ENCODE data around the gene ABCB9. TPM values are rescaled to one million over a fixed set of nuclear protein-coding genes. Genes with fewer than 3 reads are reported as not detected.

Gene ABCB9
- total RNA-seq, 2 donors from 2014 or later: 4.3 to 4.5 TPM

DNA sequence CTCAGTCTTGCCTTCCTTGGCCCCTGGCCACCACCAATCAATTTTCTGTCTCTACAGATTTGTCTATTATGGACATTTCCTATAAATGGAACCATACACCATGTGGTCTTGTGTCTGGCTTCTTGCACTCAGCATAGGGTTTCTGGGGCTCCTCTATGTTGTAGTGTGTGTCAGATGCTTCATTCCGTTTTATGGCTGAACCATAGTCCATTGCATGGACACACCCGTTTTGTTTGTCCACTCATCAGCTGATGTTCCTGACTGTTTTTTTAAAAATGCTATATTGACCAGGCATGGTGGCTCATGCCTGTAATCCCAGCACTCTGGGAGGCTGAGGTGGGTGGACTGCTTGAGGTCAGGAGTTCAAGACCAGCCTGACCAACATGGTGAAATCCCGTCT lies 35.2 kb upstream of the ABCB9 start:
- H3K4me3 ChIP-seq: no peak overlapping the region
- no peak for DNase-seq
- H3K27ac ChIP-seq: no peak overlapping the region
- no peak overlapping the region for H3K9ac ChIP-seq (ENCODE audit: low read depth in 2 of 2, low read length in 2 of 2)
- intact Hi-C loops (cut with DNase I): no loop called here
- no peaks in the 10 kb centered on the region for H3K4me1 ChIP-seq
- no peaks in the 10 kb centered on the region for H3K36me3 ChIP-seq
- no peaks in the 10 kb centered on the region for H3K27me3 ChIP-seq
- TF ChIP-seq, protein P1, sequence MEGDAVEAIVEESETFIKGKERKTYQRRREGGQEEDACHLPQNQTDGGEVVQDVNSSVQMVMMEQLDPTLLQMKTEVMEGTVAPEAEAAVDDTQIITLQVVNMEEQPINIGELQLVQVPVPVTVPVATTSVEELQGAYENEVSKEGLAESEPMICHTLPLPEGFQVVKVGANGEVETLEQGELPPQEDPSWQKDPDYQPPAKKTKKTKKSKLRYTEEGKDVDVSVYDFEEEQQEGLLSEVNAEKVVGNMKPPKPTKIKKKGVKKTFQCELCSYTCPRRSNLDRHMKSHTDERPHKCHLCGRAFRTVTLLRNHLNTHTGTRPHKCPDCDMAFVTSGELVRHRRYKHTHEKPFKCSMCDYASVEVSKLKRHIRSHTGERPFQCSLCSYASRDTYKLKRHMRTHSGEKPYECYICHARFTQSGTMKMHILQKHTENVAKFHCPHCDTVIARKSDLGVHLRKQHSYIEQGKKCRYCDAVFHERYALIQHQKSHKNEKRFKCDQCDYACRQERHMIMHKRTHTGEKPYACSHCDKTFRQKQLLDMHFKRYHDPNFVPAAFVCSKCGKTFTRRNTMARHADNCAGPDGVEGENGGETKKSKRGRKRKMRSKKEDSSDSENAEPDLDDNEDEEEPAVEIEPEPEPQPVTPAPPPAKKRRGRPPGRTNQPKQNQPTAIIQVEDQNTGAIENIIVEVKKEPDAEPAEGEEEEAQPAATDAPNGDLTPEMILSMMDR (IDR thresholded peaks at IDR 0.05): no peak
- no peaks in the 10 kb centered on the region for H3K9me3 ChIP-seq

DNA sequence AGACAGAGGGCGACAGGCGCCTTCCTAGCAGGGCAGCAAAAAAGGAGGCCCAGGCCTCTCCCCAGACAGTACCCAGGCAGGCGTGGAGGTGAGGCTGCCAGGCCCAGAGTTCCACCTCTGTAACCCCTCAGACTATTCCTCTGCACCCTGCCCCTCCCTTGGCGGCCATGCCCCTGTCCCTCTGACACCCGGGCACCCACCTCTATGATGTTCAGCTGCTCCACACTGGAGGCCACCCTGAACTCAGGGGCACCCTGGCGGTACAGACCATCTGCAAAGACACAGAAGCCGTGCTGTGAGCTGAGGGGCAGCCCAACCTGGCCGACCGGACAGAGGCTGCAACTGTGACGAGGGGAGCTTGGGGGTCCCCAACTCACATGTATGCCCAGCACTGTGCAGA lies 34.3 kb upstream of the ABCB9 start:
- Histone ChIP-seq H3K9ac (ENCODE audit: low read depth in 2 of 2, low read length in 2 of 2) (no peak overlapping the region), H3K27me3 (no peaks in the 10 kb centered on the region), H3K9me3 (no peaks in the 10 kb centered on the region), H3K27ac (no peak overlapping the region), H3K4me1 (no peaks in the 10 kb centered on the region), H3K36me3 (no peaks in the 10 kb centered on the region), H3K4me3 (no peak overlapping the region)
- TF ChIP-seq, protein P1 (IDR thresholded peaks at IDR 0.05): no peak
- intact Hi-C loops (cut with DNase I): no loop called here
- no peak for DNase-seq

DNA sequence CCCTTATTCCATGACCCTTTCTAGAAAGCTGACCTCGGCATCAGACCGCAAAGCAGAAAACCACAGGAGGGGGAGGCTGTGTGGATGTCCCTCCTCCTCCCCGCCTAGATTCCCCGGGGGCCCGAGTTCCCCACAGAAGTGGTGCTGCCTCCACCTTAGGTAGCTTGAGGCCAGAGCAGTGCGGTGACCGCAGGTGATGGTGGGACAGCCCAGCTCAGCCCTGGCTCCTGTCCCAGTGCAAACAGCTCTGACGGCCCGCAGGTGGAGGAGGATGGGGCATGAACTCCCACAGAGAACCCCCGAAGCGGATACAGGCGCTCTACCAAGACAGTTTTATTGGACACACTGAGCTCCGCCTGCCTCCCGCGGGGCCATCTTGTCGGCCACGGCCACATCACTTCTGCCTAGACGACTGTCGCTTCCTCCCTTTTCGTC lies 33.7 kb upstream of the ABCB9 start:
- no peak overlapping the region for H3K4me3 ChIP-seq
- no peak for DNase-seq
- no peaks in the 10 kb centered on the region for H3K36me3 ChIP-seq
- H3K27ac ChIP-seq: no peak overlapping the region
- no peak overlapping the region for H3K9ac ChIP-seq (ENCODE audit: low read depth in 2 of 2, low read length in 2 of 2)
- no peaks in the 10 kb centered on the region for H3K4me1 ChIP-seq
- intact Hi-C loops (cut with DNase I): no loop called here
- TF ChIP-seq, protein P1 (IDR thresholded peaks at IDR 0.05): no peak
- no peaks in the 10 kb centered on the region for H3K9me3 ChIP-seq
- H3K27me3 ChIP-seq: no peaks in the 10 kb centered on the region

DNA sequence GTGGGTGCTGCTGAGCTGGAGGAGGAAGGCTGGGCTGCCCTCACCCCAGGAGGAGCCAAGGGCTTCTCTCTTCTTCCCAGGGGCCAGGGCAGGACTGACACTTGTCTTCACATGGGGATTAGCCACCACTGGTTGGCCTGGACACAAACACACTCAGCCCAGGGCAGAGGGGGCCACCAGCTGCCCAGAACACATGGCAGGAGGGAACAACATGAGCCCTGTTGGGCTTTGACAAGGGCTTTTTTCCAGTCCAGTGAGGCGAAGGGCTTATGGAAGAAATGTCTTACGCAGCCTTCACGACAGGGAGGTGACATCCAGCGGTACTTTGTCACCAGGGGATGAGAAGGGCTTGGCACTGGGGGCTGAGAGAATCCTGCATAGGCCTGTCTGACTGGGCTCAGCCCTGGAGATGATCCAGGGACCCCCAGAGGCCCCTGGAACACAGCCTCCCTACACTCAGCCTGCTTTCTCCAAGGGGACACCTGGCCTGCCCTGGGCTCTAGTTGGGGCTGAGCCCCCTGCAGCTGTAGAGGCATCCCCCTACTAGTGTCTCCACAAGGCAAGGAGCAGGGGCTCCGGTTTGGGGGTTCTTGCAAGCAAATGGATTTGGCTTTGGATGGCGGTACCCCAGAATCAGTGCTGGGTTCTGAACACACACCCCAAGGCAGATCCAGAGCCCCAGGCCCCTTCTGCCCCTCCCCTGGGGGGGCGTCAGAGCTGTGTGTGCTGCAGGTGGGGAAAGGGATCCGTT lies 33.1 kb upstream of the ABCB9 start:
- Histone ChIP-seq H3K9me3 (no peaks in the 10 kb centered on the region), H3K4me1 (no peaks in the 10 kb centered on the region), H3K27me3 (no peaks in the 10 kb centered on the region), H3K36me3 (no peaks in the 10 kb centered on the region), H3K27ac (no peak overlapping the region), H3K9ac (ENCODE audit: low read depth in 2 of 2, low read length in 2 of 2) (no peak overlapping the region), H3K4me3 (no peak overlapping the region)
- TF ChIP-seq, protein P1 (IDR thresholded peaks at IDR 0.05): no peak
- intact Hi-C loops (cut with DNase I): no loop called here
- DNase-seq: no peak

DNA sequence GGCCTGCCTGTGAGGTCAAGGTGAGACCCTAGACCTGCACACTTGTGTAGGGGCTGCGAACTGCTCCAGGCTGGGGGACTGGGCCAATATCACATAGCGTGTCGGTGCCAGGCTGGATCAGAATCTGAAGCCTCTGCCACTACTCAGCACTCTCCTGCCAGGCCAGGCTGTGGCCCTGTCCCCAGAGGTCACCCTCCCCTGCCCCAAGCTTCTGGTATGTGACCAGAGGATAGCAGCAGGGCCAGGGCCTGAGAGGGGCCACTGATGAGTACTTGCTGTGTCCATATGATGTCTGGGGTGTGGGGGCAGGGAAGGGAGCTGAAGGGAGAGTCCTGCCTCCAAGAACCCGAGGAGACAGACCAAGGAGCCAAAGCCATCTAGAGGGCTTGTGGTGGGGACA lies 32.1 kb upstream of the ABCB9 start:
- Histone ChIP-seq H3K9ac (ENCODE audit: low read depth in 2 of 2, low read length in 2 of 2) (no peak overlapping the region), H3K9me3 (no peaks in the 10 kb centered on the region), H3K27me3 (no peaks in the 10 kb centered on the region), H3K4me1 (no peaks in the 10 kb centered on the region), H3K4me3 (no peak overlapping the region), H3K36me3 (no peaks in the 10 kb centered on the region), H3K27ac (no peak overlapping the region)
- no peak for DNase-seq
- intact Hi-C loops (cut with DNase I): no loop called here
- TF ChIP-seq, protein P1 (IDR thresholded peaks at IDR 0.05): no peak

Data from colonic mucosa (tissue), 4 donors.